HG02981 (cell line): ENCODE results near the gene PARVA.

Source experiments
- ATAC-seq: cut with Tn5 transposase; IDR thresholded peaks from one replicate; pipeline ENCODE4 v1.9.1; 2021; ENCODE audit warnings: mild to moderate bottlenecking, moderate library complexity; ENCODE audit not compliant: unreplicated experiment

The PARVA gene

GRCh38 chr11:12524865-12525264, 147.5 kb downstream of the PARVA start:
- ATAC-seq: no peak

- ATAC-seq: no peak
These were observed 148.2 kb downstream of the PARVA start for GRCh38 chr11:12525466-12526055.

- no peak for ATAC-seq
These were observed 149.4 kb downstream of the PARVA start for GRCh38 chr11:12526789-12527188.

GRCh38 chr11:12528487-12528886, 151.1 kb downstream of the PARVA start:
- ATAC-seq: no peak

GRCh38 chr11:12529041-12529440, 151.7 kb downstream of the PARVA start:
- no peak for ATAC-seq

GRCh38 chr11:12529793-12530192, 152.4 kb downstream of the PARVA start:
- ATAC-seq: no peak

- no peak for ATAC-seq
These were observed 153.6 kb downstream of the PARVA start for GRCh38 chr11:12531020-12531419.

GRCh38 chr11:12531681-12532080, 154.3 kb downstream of the PARVA start:
- no peak for ATAC-seq

- ATAC-seq: no peak
These were observed 155.2 kb downstream of the PARVA start for GRCh38 chr11:12532580-12532979.

GRCh38 chr11:12534549-12534948, 157.2 kb downstream of the PARVA start:
- ATAC-seq: no peak

GRCh38 chr11:12535321-12535720, 157.9 kb downstream of the PARVA start:
- ATAC-seq: no peak

- no peak for ATAC-seq
These were observed 159.2 kb downstream of the PARVA start for GRCh38 chr11:12536566-12536965.

GRCh38 chr11:12537778-12538401, 160.5 kb downstream of the PARVA start:
- no peak for ATAC-seq

- no peak for ATAC-seq
These were observed 161.6 kb downstream of the PARVA start for GRCh38 chr11:12538889-12539421.

- no peak for ATAC-seq
These were observed 162.2 kb downstream of the PARVA start for GRCh38 chr11:12539572-12539971.

GRCh38 chr11:12540075-12540680, 162.8 kb downstream of the PARVA start:
- no peak for ATAC-seq

GRCh38 chr11:12540913-12541582, 163.7 kb downstream of the PARVA start:
- no peak for ATAC-seq

- no peak for ATAC-seq
These were observed 164.3 kb downstream of the PARVA start for GRCh38 chr11:12541583-12542151.

- ATAC-seq: no peak
These were observed 165.0 kb downstream of the PARVA start for GRCh38 chr11:12542186-12542935.

- ATAC-seq: no peak
These were observed 166.4 kb downstream of the PARVA start for GRCh38 chr11:12543596-12544415.
